Activated T-helper 1 cell treated with anti-CD3 and anti-CD28 coated beads, Interleukin-12 subunit alpha, Interleukin-12 subunit beta, Interleukin-2, Interleukin-4 antibody, amounts not matched to agents 30 ng/mL and 10 ng/mL and 1 ng/mL, durations not matched to agents 14 hours and 24 hours and 36 hours (primary cell): Measurements from ENCODE around the gene AZU1. TPM values are rescaled to one million over a fixed set of nuclear protein-coding genes. Genes with fewer than 3 reads are reported as not detected.

Source experiments
- DNase-seq: peaks from one replicate; pipeline ENCODE4 v3.0.0; 2021; ENCODE audit warnings: low spot score
- H3K27ac Mint-ChIP-seq: one replicate; pipeline ENCODE4 v1.8.0; 2021; ENCODE audit warnings: mild to moderate bottlenecking, mixed read lengths
- H3K27me3 Mint-ChIP-seq: one replicate; pipeline ENCODE4 v1.8.0; 2022; ENCODE audit warnings: mild to moderate bottlenecking, moderate library complexity, mixed read lengths; ENCODE audit not compliant: insufficient read depth
- H3K36me3 Mint-ChIP-seq: one replicate; pipeline ENCODE4 v1.8.0; 2021; ENCODE audit warnings: low read depth, mixed read lengths
- H3K4me1 Mint-ChIP-seq: one replicate; pipeline ENCODE4 v1.8.0; 2021; ENCODE audit warnings: low read depth, mixed read lengths
- H3K4me3 Mint-ChIP-seq: one replicate; pipeline ENCODE4 v1.8.0; 2021; ENCODE audit warnings: mild to moderate bottlenecking, moderate library complexity, mixed read lengths
- H3K9me3 Mint-ChIP-seq: one replicate; pipeline ENCODE4 v1.8.0; 2021; ENCODE audit warnings: mixed read lengths
- intact Hi-C: fragments of 100-400 bp; cut with micrococcal nuclease; formaldehyde crosslinking; loops from one replicate; pipeline ENCODE4 v1.15.1; 2024
- total RNA-seq: library from RNA; stranded (reverse); gene quantifications from 2 replicates; pipeline ENCODE4 v1.2.3, GENCODE V29; 2022

AZU1 gene
- total RNA-seq, 1 donor from 2014 or later = not detected

DNA sequence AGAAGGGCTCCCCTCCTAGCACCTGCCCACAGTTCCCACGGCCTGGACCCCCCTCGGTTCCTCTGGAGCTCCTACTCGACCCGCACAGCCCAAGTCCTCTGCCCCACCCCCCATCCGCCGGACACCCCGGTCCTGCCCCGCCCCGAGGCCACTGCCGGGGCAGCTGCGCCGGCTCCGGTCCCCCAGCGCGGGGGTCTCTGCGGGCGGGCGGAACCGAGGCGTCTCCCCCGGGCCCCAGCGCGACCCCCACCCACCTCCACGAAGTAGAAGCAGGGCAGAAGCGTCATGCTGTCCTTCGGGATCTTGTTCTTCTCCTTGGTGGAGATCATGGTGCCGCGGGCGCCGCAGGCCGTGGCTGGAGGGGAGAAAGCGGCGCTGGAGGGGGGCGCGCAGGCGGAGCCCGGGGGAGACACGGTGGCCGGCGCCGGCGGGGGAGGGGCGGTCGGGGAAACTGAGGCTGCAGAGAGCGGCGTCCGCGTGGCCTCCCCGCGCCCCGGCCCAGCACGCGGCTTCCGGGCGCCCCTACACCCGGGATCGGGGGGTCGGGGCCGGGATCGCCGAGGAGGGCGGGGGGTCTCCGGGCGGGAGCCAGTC is 6.3 kb upstream of the AZU1 start:
- H3K36me3 Mint-ChIP-seq = peaks cover 6% of the 10 kb centered on the region
- intact Hi-C loops = no loop called here
- no peak for DNase-seq
- H3K4me1 Mint-ChIP-seq = no peaks in the 10 kb centered on the region
- no peak overlapping the region for H3K4me3 Mint-ChIP-seq
- H3K9me3 Mint-ChIP-seq = peaks cover 4% of the 10 kb centered on the region
- H3K27me3 Mint-ChIP-seq = peaks cover 25% of the 10 kb centered on the region
- H3K27ac Mint-ChIP-seq = no peak overlapping the region

DNA sequence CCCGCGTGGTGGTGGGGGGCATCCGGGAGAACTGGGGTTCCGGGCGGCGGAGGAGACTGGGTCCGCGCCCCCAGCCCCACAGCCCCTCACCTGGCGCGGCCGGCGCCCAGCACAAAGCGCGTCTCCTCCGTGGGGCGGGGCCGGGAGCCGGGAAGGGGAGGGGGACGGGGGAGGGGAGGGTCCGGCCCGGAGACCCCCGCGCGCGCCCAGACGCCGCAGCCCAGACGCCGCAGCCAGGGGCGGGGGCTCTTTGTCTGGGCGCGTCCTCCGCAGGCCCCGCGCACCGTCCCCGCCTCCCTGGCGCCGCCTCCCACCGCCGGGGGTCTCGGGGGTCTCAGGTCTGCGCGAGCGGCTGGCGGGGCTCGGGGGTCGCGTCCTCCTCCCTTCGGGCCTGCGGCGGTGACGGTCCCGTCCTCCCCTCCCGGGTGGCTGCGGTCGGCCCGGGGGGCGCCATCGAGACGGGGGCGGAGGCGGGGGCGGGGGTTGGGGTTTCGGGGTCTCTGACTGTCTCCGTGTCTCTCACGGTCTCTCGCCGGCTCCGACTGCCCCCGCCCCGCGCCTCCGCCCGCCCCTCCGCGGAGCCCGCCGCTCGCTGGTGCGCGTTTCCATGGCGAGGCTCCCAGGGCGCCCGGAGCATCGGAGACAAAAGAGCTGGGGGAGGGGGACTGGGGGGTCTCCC is 5.7 kb upstream of the AZU1 start, which contains the start of gene PLPPR3:
Gene PLPPR3 (minus strand): TSS at position 131 of the 679 bp plus-strand sequence. CDS start 396 bp downstream, outside the sequence.
- Mint-ChIP-seq H3K4me3 (no peak within 1 kb of the TSS), H3K27me3 (peaks cover 25% of the 10 kb centered on the region), H3K4me1 (no peaks in the 10 kb centered on the region), H3K9me3 (no peaks in the 10 kb centered on the region), H3K36me3 (peaks cover under 1% of the 10 kb centered on the region), H3K27ac (no peak within 1 kb of the TSS)
- no peak for DNase-seq
- intact Hi-C loops = no loop called here

DNA sequence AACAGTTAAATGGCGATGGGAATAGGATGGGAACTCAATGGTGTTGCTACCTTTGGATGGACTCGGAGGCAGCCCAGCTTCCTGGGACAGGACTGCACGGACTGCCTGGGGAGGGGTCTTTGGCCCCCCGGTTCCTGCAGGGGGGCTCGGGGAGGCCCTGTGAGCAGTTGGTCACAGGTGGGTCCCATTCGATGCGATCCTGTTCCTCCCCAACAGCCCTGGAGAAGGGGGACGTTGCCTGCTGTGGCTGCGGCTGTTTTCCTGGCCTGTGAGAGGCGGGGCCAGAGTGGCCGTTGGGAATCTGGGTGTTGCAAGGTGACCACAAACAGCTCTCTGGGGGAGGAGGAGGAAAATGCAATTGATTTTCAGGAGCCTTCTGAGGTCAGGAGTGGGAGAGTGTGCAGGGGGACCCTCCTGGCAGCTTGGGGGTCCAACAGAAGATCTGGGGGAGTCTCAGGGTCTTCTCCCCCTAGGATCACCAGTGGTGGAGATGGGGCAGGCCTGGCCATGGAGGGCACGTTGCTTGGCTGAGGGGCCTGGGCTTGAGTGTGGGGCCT is 4.0 kb upstream of the AZU1 start:
- H3K9me3 Mint-ChIP-seq = no peaks in the 10 kb centered on the region
- peaks cover 25% of the 10 kb centered on the region for H3K27me3 Mint-ChIP-seq
- no peak overlapping the region for H3K27ac Mint-ChIP-seq
- intact Hi-C loops = no loop called here
- no peaks in the 10 kb centered on the region for H3K4me1 Mint-ChIP-seq
- DNase-seq = no peak
- no peak overlapping the region for H3K4me3 Mint-ChIP-seq
- H3K36me3 Mint-ChIP-seq = no peaks in the 10 kb centered on the region

DNA sequence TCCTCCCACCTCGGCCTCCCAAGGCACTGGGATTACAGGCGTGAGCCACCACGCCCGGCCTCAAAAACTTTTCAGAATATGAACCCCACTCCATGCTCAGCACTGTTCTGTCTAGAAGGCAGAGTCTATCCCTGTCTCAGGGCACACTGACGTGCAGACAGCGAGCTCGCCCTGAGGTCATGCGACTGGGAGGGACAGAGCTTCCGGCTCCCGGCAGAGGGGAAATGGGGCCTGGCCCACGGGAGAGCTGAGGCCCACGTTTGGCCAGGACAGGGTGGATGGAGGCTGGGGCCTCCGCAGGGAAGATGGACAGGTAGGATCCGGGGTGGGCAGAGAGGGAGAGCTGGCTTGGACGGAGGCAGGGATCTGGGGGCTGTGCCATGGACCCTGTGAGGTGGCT is 2.8 kb upstream of the AZU1 start:
- Mint-ChIP-seq H3K4me3 (no peak overlapping the region), H3K27me3 (peaks cover 27% of the 10 kb centered on the region), H3K4me1 (no peaks in the 10 kb centered on the region), H3K36me3 (no peaks in the 10 kb centered on the region), H3K9me3 (no peaks in the 10 kb centered on the region), H3K27ac (no peak overlapping the region)
- intact Hi-C loops = no loop called here
- no peak for DNase-seq

DNA sequence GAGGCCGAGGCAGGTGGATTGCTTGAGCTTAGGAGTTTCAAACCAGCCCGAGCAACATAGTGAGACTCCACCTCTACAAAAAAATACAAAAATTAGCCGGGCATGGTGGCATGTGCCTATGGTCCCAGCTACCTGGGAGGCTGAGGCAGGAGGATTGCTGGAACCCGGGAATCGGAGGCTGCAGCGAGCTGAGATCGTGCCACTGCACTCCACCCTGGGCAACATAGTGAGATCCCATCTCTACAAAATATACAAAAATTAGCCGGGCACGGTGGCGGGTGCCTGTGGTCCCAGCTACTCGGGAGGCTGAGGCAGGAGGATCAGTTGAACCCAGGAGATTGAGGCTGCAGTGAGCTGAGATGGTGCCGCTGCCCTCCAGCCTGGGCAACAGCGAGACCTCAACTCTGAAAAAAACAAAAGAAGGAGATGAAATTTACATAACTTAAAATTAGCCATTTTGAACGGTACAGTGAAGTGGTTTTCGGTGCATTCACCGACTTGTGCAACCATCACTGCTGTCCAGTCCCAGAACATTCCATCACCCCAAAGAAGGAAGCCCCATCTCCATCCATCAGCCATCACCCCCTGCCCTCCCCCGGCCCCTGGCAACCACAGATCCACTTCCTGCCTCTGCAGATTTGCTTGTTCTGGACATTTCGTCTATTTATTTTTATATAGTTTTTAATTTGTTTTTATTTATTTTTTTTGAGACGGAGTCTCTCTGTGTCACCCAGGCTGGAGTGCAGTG is 1.6 kb upstream of the AZU1 start:
- intact Hi-C loops = no loop called here
- no peak overlapping the region for H3K4me3 Mint-ChIP-seq
- no peaks in the 10 kb centered on the region for H3K4me1 Mint-ChIP-seq
- DNase-seq = no peak
- H3K27ac Mint-ChIP-seq = no peak overlapping the region
- H3K36me3 Mint-ChIP-seq = no peaks in the 10 kb centered on the region
- H3K27me3 Mint-ChIP-seq = peaks cover 23% of the 10 kb centered on the region
- no peaks in the 10 kb centered on the region for H3K9me3 Mint-ChIP-seq

DNA sequence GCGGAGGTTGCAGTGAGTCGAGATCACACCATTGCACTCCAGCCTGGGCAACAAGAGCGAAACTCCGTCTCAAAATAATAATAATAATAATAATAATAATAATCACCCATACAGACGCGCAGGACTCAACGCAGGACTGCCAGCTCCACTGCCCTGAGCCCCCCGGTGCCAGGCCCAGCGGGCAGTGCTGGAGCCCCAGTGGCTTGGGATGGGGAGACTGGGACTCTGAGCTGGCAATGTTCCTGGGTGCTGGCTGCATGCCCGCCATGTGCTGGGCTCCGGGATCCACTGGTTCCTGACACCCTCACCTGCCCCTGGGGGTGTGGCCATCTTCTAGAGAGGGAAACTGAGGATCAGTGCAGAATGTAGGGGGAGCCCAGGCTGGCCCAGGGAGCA is 325 bp upstream of the AZU1 start:
- intact Hi-C loops = no loop called here
- Mint-ChIP-seq H3K4me3 (no peak overlapping the region), H3K36me3 (no peaks in the 10 kb centered on the region), H3K27me3 (peaks cover 23% of the 10 kb centered on the region), H3K9me3 (no peaks in the 10 kb centered on the region), H3K4me1 (no peaks in the 10 kb centered on the region), H3K27ac (no peak overlapping the region)
- DNase-seq = no peak

DNA sequence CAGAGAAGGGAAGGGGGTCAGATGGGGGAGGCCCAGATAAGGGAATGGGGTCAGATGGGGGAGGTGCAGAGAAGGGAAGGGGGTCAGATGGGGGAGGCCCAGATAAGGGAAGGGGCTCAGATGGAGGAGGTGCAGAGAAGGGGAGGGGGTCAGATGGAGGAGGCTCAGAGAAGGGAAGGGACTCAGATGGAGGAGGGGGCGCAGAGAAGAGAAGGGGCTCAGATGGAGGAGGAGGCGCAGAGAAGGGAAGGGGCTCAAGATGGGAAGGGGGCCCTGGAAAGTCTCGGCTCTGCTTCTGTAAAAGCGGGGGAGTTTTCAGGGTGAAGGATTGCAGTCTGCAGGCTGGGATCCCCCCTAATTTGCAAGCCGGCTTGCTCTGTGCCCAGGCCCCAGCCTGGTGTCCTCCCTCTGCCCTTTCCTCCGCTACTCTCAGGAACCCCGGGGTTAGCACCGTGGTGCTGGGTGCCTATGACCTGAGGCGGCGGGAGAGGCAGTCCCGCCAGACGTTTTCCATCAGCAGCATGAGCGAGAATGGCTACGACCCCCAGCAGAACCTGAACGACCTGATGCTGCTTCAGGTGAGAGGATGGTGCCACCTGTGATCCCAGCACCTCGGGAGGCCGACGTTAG is 1.6 kb downstream of the AZU1 start:
- Mint-ChIP-seq H3K27ac (no peak overlapping the region), H3K9me3 (no peaks in the 10 kb centered on the region), H3K36me3 (no peaks in the 10 kb centered on the region), H3K4me3 (no peak overlapping the region), H3K27me3 (peaks cover 5% of the 10 kb centered on the region), H3K4me1 (no peaks in the 10 kb centered on the region)
- DNase-seq = no peak
- intact Hi-C loops = no loop called here

DNA sequence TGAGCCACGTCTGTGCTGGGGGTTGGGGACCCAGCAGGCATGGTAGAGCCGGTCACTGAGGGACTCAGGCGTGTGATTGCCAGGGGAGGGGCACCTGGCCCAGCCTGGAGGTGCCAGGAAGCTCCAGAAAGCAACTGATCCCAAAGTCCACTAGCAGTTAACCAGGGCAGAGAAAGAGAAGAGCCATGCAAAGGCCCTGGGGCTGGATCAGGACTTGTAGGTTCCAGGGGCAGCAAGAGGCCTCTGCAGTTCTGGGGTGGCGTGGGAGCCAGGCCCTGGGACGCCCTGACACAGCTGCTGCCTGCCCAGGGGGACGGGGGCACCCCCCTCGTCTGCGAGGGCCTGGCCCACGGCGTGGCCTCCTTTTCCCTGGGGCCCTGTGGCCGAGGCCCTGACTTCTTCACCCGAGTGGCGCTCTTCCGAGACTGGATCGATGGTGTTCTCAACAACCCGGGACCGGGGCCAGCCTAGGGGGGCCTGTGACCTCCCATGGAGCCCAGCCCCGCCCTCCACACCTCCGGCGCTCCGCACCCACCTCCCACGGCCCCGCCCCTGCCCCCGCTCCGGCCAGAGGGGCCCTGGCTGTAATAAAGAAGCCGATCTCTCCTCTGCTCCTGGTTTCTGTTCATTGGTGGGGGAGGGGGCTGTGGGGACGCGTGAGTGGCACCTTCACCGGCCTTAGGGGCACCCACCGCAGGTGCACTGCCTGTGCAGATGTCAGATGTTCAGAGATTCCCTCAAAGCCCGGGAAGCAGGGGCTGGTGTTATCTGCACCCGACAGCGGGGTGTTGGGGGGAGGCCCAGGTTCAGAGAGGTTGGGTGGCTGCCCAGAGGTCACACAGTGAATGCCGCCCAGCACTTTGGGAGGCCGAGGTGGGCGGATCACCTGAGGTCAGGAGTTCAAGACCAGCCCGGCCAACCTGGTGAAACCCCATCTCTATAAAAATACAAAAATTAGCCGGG is 4.1 kb downstream of the AZU1 start:
- Mint-ChIP-seq H3K27ac (no peak overlapping the region), H3K4me1 (no peaks in the 10 kb centered on the region), H3K4me3 (no peak overlapping the region), H3K9me3 (no peaks in the 10 kb centered on the region), H3K36me3 (no peaks in the 10 kb centered on the region), H3K27me3 (peaks cover 4% of the 10 kb centered on the region)
- intact Hi-C loops = no loop called here
- DNase-seq = no peak

DNA sequence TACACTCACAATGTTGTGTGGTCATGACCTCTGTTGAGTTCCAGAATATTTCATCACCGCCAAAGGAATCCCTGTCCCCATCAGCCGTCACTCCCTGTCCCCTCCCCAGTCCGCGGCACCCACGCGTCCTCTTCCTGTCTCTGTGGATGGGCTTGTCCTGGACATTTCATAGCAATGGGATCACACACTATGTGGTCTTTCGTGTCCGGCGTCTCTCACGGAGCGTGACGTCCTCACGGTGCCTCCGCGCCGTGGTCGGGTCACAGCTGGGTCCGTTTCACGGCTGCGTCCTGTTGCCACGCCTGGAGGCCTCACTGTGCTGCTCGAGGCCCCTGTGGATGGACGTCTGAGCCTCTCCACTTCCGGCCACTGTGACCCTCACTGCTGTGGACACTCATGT is 6.6 kb downstream of the AZU1 start:
- H3K27ac Mint-ChIP-seq = no peak overlapping the region
- H3K27me3 Mint-ChIP-seq = peaks cover 7% of the 10 kb centered on the region
- no peaks in the 10 kb centered on the region for H3K9me3 Mint-ChIP-seq
- intact Hi-C loops = no loop called here
- H3K4me3 Mint-ChIP-seq = no peak overlapping the region
- H3K4me1 Mint-ChIP-seq = no peaks in the 10 kb centered on the region
- H3K36me3 Mint-ChIP-seq = no peaks in the 10 kb centered on the region
- no peak for DNase-seq

DNA sequence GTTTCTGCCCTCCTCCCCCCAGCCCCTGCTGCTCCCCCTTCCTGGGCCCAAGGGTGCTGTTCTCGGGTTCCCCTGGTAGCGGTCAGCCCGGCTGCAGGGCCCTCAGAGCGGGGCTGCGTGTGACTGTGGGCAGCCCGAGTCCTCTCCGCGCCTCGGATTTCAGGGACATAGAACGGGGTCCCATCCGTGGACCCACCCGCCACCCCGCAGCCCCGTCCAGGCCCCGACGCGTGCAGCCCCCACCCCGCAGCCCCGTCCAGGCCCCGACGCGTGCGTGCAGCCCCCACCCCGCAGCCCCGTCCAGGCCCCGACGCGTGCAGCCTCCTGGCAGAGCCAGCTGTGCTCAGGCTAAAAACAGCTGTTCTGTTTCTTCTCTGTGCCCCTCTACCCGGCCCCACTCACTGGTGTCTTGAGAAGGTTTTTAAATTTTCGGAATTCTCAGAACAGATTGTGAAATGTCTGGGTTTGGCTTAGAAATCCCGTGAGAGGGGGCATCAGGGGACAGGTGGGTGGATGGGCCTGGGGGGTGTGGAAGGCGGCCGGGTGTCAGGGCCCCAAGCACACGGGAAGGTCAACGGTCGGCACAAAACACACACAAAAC is 7.7 kb downstream of the AZU1 start:
- Mint-ChIP-seq H3K27ac (no peak overlapping the region), H3K36me3 (no peaks in the 10 kb centered on the region), H3K4me1 (no peaks in the 10 kb centered on the region), H3K9me3 (no peaks in the 10 kb centered on the region), H3K27me3 (peaks cover 4% of the 10 kb centered on the region), H3K4me3 (no peak overlapping the region)
- intact Hi-C loops = no loop called here
- DNase-seq = no peak

DNA sequence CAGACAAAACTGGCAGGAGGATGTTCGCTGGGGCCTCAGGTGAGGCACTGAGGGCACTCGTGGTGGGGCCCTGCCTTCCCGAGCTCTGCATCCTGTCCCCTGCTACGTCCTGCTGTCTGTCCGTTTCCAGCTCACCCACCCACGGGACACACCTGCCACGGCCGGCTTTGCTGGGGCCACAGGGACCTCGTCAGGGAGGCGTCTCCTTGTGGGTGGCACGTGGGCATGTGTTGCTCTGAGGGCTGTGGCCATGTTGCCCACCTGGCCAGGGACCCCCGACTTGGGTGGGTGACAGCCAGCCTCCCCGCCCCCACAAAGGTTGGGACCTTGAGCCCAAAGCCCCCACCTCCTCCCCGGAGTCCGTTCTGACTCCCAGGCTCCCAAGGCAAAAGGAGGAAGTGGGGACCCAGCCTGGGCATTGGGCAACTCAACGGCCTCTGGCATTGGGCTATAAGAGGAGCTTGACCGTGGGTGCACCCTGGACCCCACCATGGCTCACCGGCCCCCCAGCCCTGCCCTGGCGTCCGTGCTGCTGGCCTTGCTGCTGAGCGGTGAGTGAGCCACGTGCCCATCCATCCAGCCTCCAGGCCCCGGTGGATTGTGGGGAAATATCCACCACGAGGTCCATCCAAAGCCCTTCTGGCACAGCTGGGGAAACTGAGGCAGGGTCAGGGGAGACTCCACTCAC is 13.0 kb downstream of the AZU1 start, which contains the start of gene PRTN3:
Gene PRTN3 (plus strand): TSS at position 481 of the 688 bp plus-strand sequence. CDS start 10 bp downstream, at position 491.
- H3K27ac Mint-ChIP-seq = peak within 1 kb of the TSS; percentile 1
- H3K36me3 Mint-ChIP-seq = no peaks in the 10 kb centered on the region
- no peak within 1 kb of the TSS for H3K4me3 Mint-ChIP-seq
- intact Hi-C loops = no loop called here
- no peaks in the 10 kb centered on the region for H3K4me1 Mint-ChIP-seq
- DNase-seq = no peak
- no peaks in the 10 kb centered on the region for H3K9me3 Mint-ChIP-seq
- peaks cover 13% of the 10 kb centered on the region for H3K27me3 Mint-ChIP-seq
